H1 (cell line): Measurements from ENCODE around the gene DPP4. TPM values are rescaled to one million over a fixed set of nuclear protein-coding genes. Genes with fewer than 3 reads are reported as not detected.
"Not testable (repeated sequence)": the region's sequence is repeated elsewhere in the genome, so short reads cannot be mapped to it uniquely, and the experiment has no call there.

Experiments used
- CTCF ChIA-PET: fragments of 300-600 bp; sonication (Branson Sonifier 250); formaldehyde crosslinking; loops from one replicate; lab custom pipeline; 2021; ENCODE audit not compliant: partially characterized antibody; lab: Charles Lee
- POLR2A ChIA-PET: fragments of 300-600 bp; sonication (Branson Sonifier 250); formaldehyde crosslinking; loops from one replicate; lab custom pipeline; 2021; ENCODE audit warnings: inconsistent platforms; ENCODE audit not compliant: partially characterized antibody; lab: Charles Lee
- DNase-seq, 2 experiments: peaks; one replicate each; pipeline versions ENCODE4 v3.0.0 to v3.0.0-alpha.2; 2010 to 2022; ENCODE audit warnings: low spot score in 2 of 2, low read depth in 1 of 2, mixed read lengths in 1 of 2
- FAIRE-seq: peaks from 2 replicates; lab custom pipeline; 2011; peaks lifted over from hg19 to GRCh38; lab: Jason Lieb, UNC
- H2AFZ ChIP-seq: 2 replicates; pipeline ENCODE4 v1.8.1; 2012; ENCODE audit warnings: low read length, inconsistent platforms
- H2AK5ac ChIP-seq: 2 replicates; pipeline ENCODE4 v1.6.1; 2013; ENCODE audit warnings: low read depth, low read length
- H2BK120ac ChIP-seq: replicated peaks from 2 replicates; pipeline ENCODE3; 2013; ENCODE audit warnings: low read depth, low read length, inconsistent platforms
- H2BK12ac ChIP-seq: 2 replicates; pipeline ENCODE4 v1.6.1; 2013; ENCODE audit warnings: low read depth, low read length
- H2BK15ac ChIP-seq: 2 replicates; pipeline ENCODE4 v1.6.1; 2013; ENCODE audit warnings: low read length
- H2BK20ac ChIP-seq: 2 replicates; pipeline ENCODE4 v1.6.1; 2013; ENCODE audit warnings: low read length
- H2BK5ac ChIP-seq: 2 replicates; pipeline ENCODE4 v1.6.1; 2013; ENCODE audit warnings: low read depth, low read length
- H3K14ac ChIP-seq: 2 replicates; pipeline ENCODE4 v1.6.1; 2013; ENCODE audit warnings: inconsistent platforms; ENCODE audit not compliant: insufficient read length
- H3K18ac ChIP-seq: 2 replicates; pipeline ENCODE4 v1.6.1; 2013; ENCODE audit warnings: low read length; ENCODE audit errors: extremely low read depth
- H3K23ac ChIP-seq: 2 replicates; pipeline ENCODE4 v1.6.1; 2013; ENCODE audit warnings: inconsistent platforms; ENCODE audit not compliant: insufficient read length
- H3K23me2 ChIP-seq: 2 replicates; pipeline ENCODE4 v1.6.1; 2013; ENCODE audit warnings: low read depth, low read length
- H3K27ac ChIP-seq: 2 replicates; pipeline ENCODE4 v1.6.1; 2011; ENCODE audit warnings: low read depth, low read length, inconsistent platforms
- H3K27me3 ChIP-seq, 4 experiments: replicated peaks in 1 of 4; 1 replicate in 1 of 4; 2 replicates in 3 of 4; pipeline versions ENCODE4 v1.6.1 to v1.8.1; 2011 to 2013; ENCODE audit warnings: low read length in 3 of 4, mild to moderate bottlenecking in 3 of 4, inconsistent platforms in 2 of 4, mixed read lengths in 2 of 4, moderate library complexity in 1 of 4; ENCODE audit not compliant: control insufficient read depth in 3 of 4, insufficient read depth in 3 of 4; ENCODE audit errors: extremely low read depth in 1 of 4
- H3K36me3 ChIP-seq, 4 experiments: 2 replicates each; pipeline versions ENCODE4 v1.6.1 to v1.8.1; 2011 to 2013; ENCODE audit warnings: mild to moderate bottlenecking in 4 of 4, low read length in 3 of 4, moderate library complexity in 2 of 4, control low read depth in 1 of 4, inconsistent platforms in 1 of 4; ENCODE audit not compliant: insufficient read depth in 4 of 4, control insufficient read depth in 2 of 4
- H3K4ac ChIP-seq: replicated peaks from 2 replicates; pipeline ENCODE3; 2013; ENCODE audit warnings: low read length, low read depth, mixed read lengths, inconsistent platforms; ENCODE audit not compliant: insufficient read length
- H3K4me1 ChIP-seq, 4 experiments: replicated peaks in 1 of 4; 1 replicate in 1 of 4; 2 replicates in 3 of 4; pipeline versions ENCODE4 v1.6.1 to v1.8.1; 2011 to 2013; ENCODE audit warnings: low read length in 3 of 4, inconsistent platforms in 2 of 4, mixed read lengths in 1 of 4; ENCODE audit not compliant: insufficient read depth in 4 of 4, control insufficient read depth in 3 of 4
- H3K4me2 ChIP-seq, 2 experiments: 2 replicates each; pipeline versions ENCODE4 v1.6.1 to v1.8.1; 2011 to 2013; ENCODE audit warnings: low read depth in 2 of 2, low read length in 2 of 2, control low read depth in 1 of 2, inconsistent platforms in 1 of 2, mild to moderate bottlenecking in 1 of 2; ENCODE audit not compliant: insufficient read depth in 1 of 2
- H3K4me3 ChIP-seq, 4 experiments: fragments of 200-600, 300-600 bp in 1 of 4; sonication (generic), shearing (Covaris generic), sonication (Bioruptor Twin) in 1 of 4; 2 replicates each; pipeline versions ENCODE4 v1.5.1 to v1.8.1; 2011 to 2016; ENCODE audit warnings: low read length in 4 of 4, low read depth in 3 of 4, control low read depth in 2 of 4, inconsistent platforms in 2 of 4, mild to moderate bottlenecking in 2 of 4, mixed read lengths in 1 of 4, moderate library complexity in 1 of 4; ENCODE audit not compliant: insufficient read depth in 2 of 4; ENCODE audit errors: extremely low read depth in 1 of 4
- H3K56ac ChIP-seq: replicated peaks from 2 replicates; pipeline ENCODE3; 2013; ENCODE audit warnings: low read depth, mild to moderate bottlenecking, mixed read lengths, low read length, inconsistent platforms; ENCODE audit not compliant: insufficient read length
- H3K79me1 ChIP-seq: 2 replicates; pipeline ENCODE4 v1.6.1; 2013; ENCODE audit warnings: low read depth, low read length, control low read depth
- H3K79me2 ChIP-seq, 2 experiments: 2 replicates each; pipeline versions ENCODE4 v1.6.1 to v1.8.1; 2012 to 2013; ENCODE audit warnings: low read length in 2 of 2, mild to moderate bottlenecking in 2 of 2, inconsistent platforms in 1 of 2; ENCODE audit not compliant: insufficient read depth in 2 of 2, control insufficient read depth in 1 of 2
- H3K9ac ChIP-seq, 4 experiments: replicated peaks in 1 of 4; 1 replicate in 1 of 4; 2 replicates in 3 of 4; pipeline versions ENCODE4 v1.6.1 to v1.8.1; 2011 to 2013; ENCODE audit warnings: low read depth in 3 of 4, low read length in 3 of 4, control low read depth in 2 of 4, mild to moderate bottlenecking in 2 of 4, moderate library complexity in 2 of 4, inconsistent platforms in 1 of 4; ENCODE audit errors: extremely low read depth in 1 of 4
- H3K9me3 ChIP-seq, 2 experiments: 2 replicates each; pipeline versions ENCODE4 v1.6.1 to v1.8.1; 2012 to 2013; ENCODE audit warnings: mild to moderate bottlenecking in 2 of 2, moderate library complexity in 2 of 2, control low read depth in 1 of 2, inconsistent platforms in 1 of 2, low read depth in 1 of 2, low read length in 1 of 2, mixed read lengths in 1 of 2; ENCODE audit not compliant: insufficient read depth in 2 of 2
- H4K20me1 ChIP-seq, 2 experiments: replicated peaks in 1 of 2; 2 replicates each; pipeline versions ENCODE3 to v1.8.1; 2011 to 2013; ENCODE audit warnings: inconsistent platforms in 2 of 2, low read length in 2 of 2, mild to moderate bottlenecking in 1 of 2; ENCODE audit not compliant: insufficient read depth in 2 of 2, control insufficient read depth in 1 of 2
- H4K5ac ChIP-seq: 2 replicates; pipeline ENCODE4 v1.6.1; 2013; ENCODE audit warnings: low read length, low read depth, mixed read lengths, inconsistent platforms; ENCODE audit not compliant: insufficient read length
- H4K8ac ChIP-seq: 2 replicates; pipeline ENCODE4 v1.8.0; 2013; ENCODE audit warnings: mild to moderate bottlenecking, moderate library complexity, low read length, inconsistent platforms; ENCODE audit not compliant: insufficient read depth; ENCODE audit errors: extremely low read depth
- H4K91ac ChIP-seq: replicated peaks from 2 replicates; pipeline ENCODE3; 2013; ENCODE audit warnings: low read length, mixed read lengths, inconsistent platforms; ENCODE audit not compliant: insufficient read length
- WGBS, 2 experiments: shearing (Covaris generic) in 1 of 2; methylation state at CpG; one replicate each; pipeline versions ENCODE4 v1.1.6 to v1.1.7; 2013 to 2015; ENCODE audit warnings: low lambda C conversion rate in 2 of 2, mixed read lengths in 2 of 2, inconsistent platforms in 1 of 2, low coverage in 1 of 2, missing lambda C conversion rate in 1 of 2; ENCODE audit not compliant: insufficient replicate concordance in 2 of 2, insufficient coverage in 1 of 2, insufficient read length in 1 of 2; ENCODE audit errors: extremely low coverage in 1 of 2, missing lambda C conversion rate in 1 of 2; 5-methylcytosine and 5-hydroxymethylcytosine counted together
- polyA plus RNA-seq, 7 experiments: library from polyadenylated mRNA; depleted of rRNA in 3 of 7; stranded (reverse) in 5 of 7; unstranded in 2 of 7; fragments of >200 nt in 5 of 7; fragments of 200-250 nt in 2 of 7; gene quantifications; 1 replicate in 5 of 7; 2 replicates in 1 of 7; 4 replicates in 1 of 7; pipeline versions ENCODE4 v1.2.1 to v1.2.3, GENCODE V29; 2011 to 2013; ENCODE audit warnings: missing spikeins in 2 of 7, mixed read lengths in 2 of 7
- total RNA-seq: library from RNA; stranded (reverse); fragmentation: NEBNext Ultra II Directional; extraction: Animal tissue kit (Norgen Biotek cat#: 25700); gene quantifications from 2 replicates; pipeline ENCODE4 v1.2.1, GENCODE V29; 2021

The DPP4 gene
- total and polyA plus RNA-seq, 2 of the 8 experiments (the other 6 are each of a cell fraction or from before 2014, with no cell fraction given): 1.3 to 3.1 TPM

DNA sequence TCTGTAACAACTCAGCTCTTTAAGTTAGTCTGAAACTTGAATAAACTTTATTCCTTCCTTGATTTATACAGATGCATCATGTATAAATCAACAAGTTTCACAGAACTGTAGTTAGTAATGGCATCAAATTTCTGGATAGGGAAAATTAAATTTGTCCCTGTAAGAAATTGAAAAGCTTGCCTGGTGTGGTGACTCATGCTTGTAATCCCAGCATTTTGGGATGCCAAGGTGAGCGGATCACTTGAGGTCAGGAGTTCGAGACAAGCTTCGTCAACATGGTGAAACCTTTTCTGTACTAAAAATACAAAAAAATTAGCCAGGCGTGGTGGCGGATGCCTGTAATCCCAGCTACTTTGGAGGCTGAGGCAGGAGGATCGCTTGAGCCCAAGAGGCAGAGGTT, 96.1 kb downstream of the DPP4 start:
- H3K9ac ChIP-seq, H3K4me1 ChIP-seq, H3K23me2 ChIP-seq, H3K27me3 ChIP-seq, H3K18ac ChIP-seq, H2BK15ac ChIP-seq, H4K5ac ChIP-seq, H3K9me3 ChIP-seq, H4K8ac ChIP-seq, H2BK120ac ChIP-seq, H2BK20ac ChIP-seq, H2AK5ac ChIP-seq, H4K20me1 ChIP-seq, H2BK5ac ChIP-seq, H3K79me1 ChIP-seq, H3K4ac ChIP-seq, H3K27ac ChIP-seq, H3K4me3 ChIP-seq, H4K91ac ChIP-seq, H3K36me3 ChIP-seq, DNase-seq, H3K23ac ChIP-seq, H2AFZ ChIP-seq, H3K14ac ChIP-seq, H3K4me2 ChIP-seq, POLR2A ChIA-PET, H3K56ac ChIP-seq, FAIRE-seq, H3K79me2 ChIP-seq, H2BK12ac ChIP-seq: not testable (repeated sequence)
- CTCF ChIA-PET: interaction anchor here (0.7 to 4.2 kb wide), 5 partner anchors 9 to 381 kb away, joined by 3 to 20 read pairs (median 5); no protein-coding TSS in a partner anchor
- WGBS, 2 experiments: 96% methylated on average over 6 of the region's 6 CpGs; no CpG with 5 or more reads in 1 of the 2 experiments
